Fibroblast of lung (primary cell): ENCODE results near the gene SLC28A1. TPM values are rescaled to one million over a fixed set of nuclear protein-coding genes. Genes with fewer than 3 reads are reported as not detected.

Source experiments
- DNase-seq, 2 donors: peaks; one replicate each; pipeline versions ENCODE4 v3.0.0 to v3.0.0-alpha.2; 2010; ENCODE audit warnings: low read depth in 2 of 2
- H2AFZ ChIP-seq: 2 replicates; pipeline ENCODE4 v1.5.1; 2012; ENCODE audit warnings: low read length, control low read depth, inconsistent platforms
- H3K27ac ChIP-seq: 2 replicates; pipeline ENCODE4 v1.5.1; 2011; ENCODE audit warnings: low read length, control low read depth; ENCODE audit not compliant: insufficient read depth
- H3K27me3 ChIP-seq: 2 replicates; pipeline ENCODE4 v1.5.1; 2011; ENCODE audit warnings: mild to moderate bottlenecking, low read length; ENCODE audit not compliant: control insufficient read depth, insufficient read depth
- H3K36me3 ChIP-seq: 2 replicates; pipeline ENCODE4 v1.5.1; 2011; ENCODE audit warnings: low read length; ENCODE audit not compliant: control insufficient read depth, insufficient read depth
- H3K4me1 ChIP-seq: 2 replicates; pipeline ENCODE4 v1.5.1; 2011; ENCODE audit warnings: low read length; ENCODE audit not compliant: control insufficient read depth, insufficient read depth; ENCODE audit errors: extremely low read depth
- H3K4me2 ChIP-seq: 2 replicates; pipeline ENCODE4 v1.5.1; 2011; ENCODE audit warnings: low read length, control low read depth; ENCODE audit not compliant: insufficient read depth; ENCODE audit errors: extremely low read depth
- H3K4me3 ChIP-seq, 4 experiments: fragments of 200-600 bp in 1 of 4; sonication (generic) in 1 of 4; replicated peaks in 1 of 4; 2 replicates each; pipeline ENCODE4 v1.5.1; 2011 to 2016; ENCODE audit warnings: low read length in 4 of 4, low read depth in 3 of 4, mild to moderate bottlenecking in 3 of 4, control low read depth in 2 of 4, inconsistent platforms in 1 of 4, mixed read lengths in 1 of 4; ENCODE audit not compliant: insufficient read depth in 1 of 4; ENCODE audit errors: control extremely low read depth in 1 of 4
- H3K79me2 ChIP-seq: 2 replicates; pipeline ENCODE4 v1.5.1; 2012; ENCODE audit warnings: mild to moderate bottlenecking, low read length, inconsistent platforms; ENCODE audit not compliant: control insufficient read depth, insufficient read depth
- H3K9ac ChIP-seq: 2 replicates; pipeline ENCODE4 v1.5.1; 2011; ENCODE audit warnings: mild to moderate bottlenecking, low read length, control low read depth; ENCODE audit not compliant: insufficient read depth
- H3K9me3 ChIP-seq: 2 replicates; pipeline ENCODE4 v1.5.1; 2012; ENCODE audit warnings: low read depth, low read length; ENCODE audit not compliant: control insufficient read depth, insufficient read depth
- H4K20me1 ChIP-seq: 2 replicates; pipeline ENCODE4 v1.5.1; 2011; ENCODE audit warnings: low read length; ENCODE audit not compliant: control insufficient read depth, insufficient read depth; ENCODE audit errors: extremely low read depth
- CTCF ChIP-seq, 2 donors: IDR thresholded peaks in 1 of 2; conservative IDR thresholded peaks in 1 of 2; 1 replicate in 1 of 2; 2 replicates in 1 of 2; pipeline ENCODE4 v1.5.1; 2011 to 2012; ENCODE audit warnings: low read length in 2 of 2, control low read depth in 1 of 2, inconsistent platforms in 1 of 2, low read depth in 1 of 2, mild to moderate bottlenecking in 1 of 2
- EZH2 ChIP-seq: IDR thresholded peaks from 2 replicates; pipeline ENCODE4 v1.5.1; 2012; ENCODE audit warnings: low read length, control low read depth, mild to moderate bottlenecking; ENCODE audit errors: missing control alignments
- polyA plus RNA-seq, 2 donors: library from polyadenylated mRNA; depleted of rRNA in 1 of 2; stranded (reverse) in 1 of 2; unstranded in 1 of 2; fragments of >200 nt; gene quantifications; 2 replicates each; pipeline ENCODE4 v1.2.1, GENCODE V29; 2011 to 2012; ENCODE audit warnings: missing spikeins in 1 of 2
- total RNA-seq: library from RNA; depleted of rRNA; stranded (reverse); fragments of >200 nt; gene quantifications from 2 replicates; pipeline ENCODE4 v1.2.1, GENCODE V29; 2014

Gene SLC28A1
- total and polyA plus RNA-seq, 2 donors (not counting 1 experiment from before 2014, with no cell fraction given): not detected

GRCh38 chr15:84893607-84894006 is 9.1 kb downstream of the SLC28A1 start:
- H3K27me3 ChIP-seq: peaks cover 13% of the 10 kb centered on the region
- H3K4me1 ChIP-seq: no peaks in the 10 kb centered on the region
- H3K4me3 ChIP-seq: no peak overlapping the region
- H3K4me2 ChIP-seq: no peak overlapping the region
- H4K20me1 ChIP-seq: no peaks in the 10 kb centered on the region
- H3K9me3 ChIP-seq: no peaks in the 10 kb centered on the region
- no peaks in the 10 kb centered on the region for H3K79me2 ChIP-seq
- H2AFZ ChIP-seq: no peak overlapping the region
- TF ChIP-seq EZH2 (no peak), CTCF (conservative IDR thresholded peaks at IDR 0.05 in 1 of 2, IDR thresholded peaks at IDR 0.05 in 1 of 2; ENCODE audit: low read depth in 1 of 2, low read length in 2 of 2) (no peak)
- no peak overlapping the region for H3K9ac ChIP-seq
- H3K27ac ChIP-seq: no peak overlapping the region
- no peaks in the 10 kb centered on the region for H3K36me3 ChIP-seq
- no peak for DNase-seq

GRCh38 chr15:84894736-84895425 is 10.4 kb downstream of the SLC28A1 start:
- Histone ChIP-seq H3K4me2 (no peak overlapping the region), H3K4me3 (no peak overlapping the region), H3K27me3 (peaks cover 16% of the 10 kb centered on the region), H2AFZ (no peak overlapping the region), H3K9me3 (no peaks in the 10 kb centered on the region), H4K20me1 (no peaks in the 10 kb centered on the region), H3K9ac (no peak overlapping the region), H3K4me1 (no peaks in the 10 kb centered on the region), H3K27ac (no peak overlapping the region), H3K36me3 (no peaks in the 10 kb centered on the region), H3K79me2 (no peaks in the 10 kb centered on the region)
- TF ChIP-seq CTCF (conservative IDR thresholded peaks at IDR 0.05 in 1 of 2, IDR thresholded peaks at IDR 0.05 in 1 of 2; ENCODE audit: low read depth in 1 of 2, low read length in 2 of 2) (no peak), EZH2 (no peak)
- DNase-seq: no peak

DNA sequence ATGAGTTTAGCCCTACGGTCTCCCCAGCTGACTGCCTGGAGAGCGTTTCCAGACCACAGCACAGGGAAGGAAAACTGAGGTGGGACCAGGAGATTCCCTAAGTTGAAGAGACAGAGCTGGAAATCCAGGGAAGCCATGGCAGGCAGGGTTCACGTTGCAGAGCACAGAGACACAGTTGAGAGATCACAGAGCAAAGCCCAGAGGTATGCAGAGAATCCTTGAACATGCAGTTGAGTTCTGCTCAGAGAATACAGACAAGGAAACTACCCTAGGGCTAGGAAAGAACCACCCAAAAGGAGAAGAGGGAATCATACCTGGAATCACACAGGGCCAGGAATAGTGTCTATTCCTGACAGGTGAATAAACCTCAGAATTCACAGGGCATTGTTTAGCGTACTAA is 14.3 kb downstream of the SLC28A1 start:
- Histone ChIP-seq H3K27ac (no peak overlapping the region), H4K20me1 (no peaks in the 10 kb centered on the region), H3K9ac (no peak overlapping the region), H3K4me2 (no peak overlapping the region), H3K4me3 (no peak overlapping the region), H3K36me3 (no peaks in the 10 kb centered on the region), H3K4me1 (no peaks in the 10 kb centered on the region), H3K27me3 (peaks cover 11% of the 10 kb centered on the region), H3K79me2 (no peaks in the 10 kb centered on the region), H3K9me3 (no peaks in the 10 kb centered on the region), H2AFZ (no peak overlapping the region)
- no peak for TF ChIP-seq CTCF (conservative IDR thresholded peaks at IDR 0.05 in 1 of 2, IDR thresholded peaks at IDR 0.05 in 1 of 2; ENCODE audit: low read depth in 1 of 2, low read length in 2 of 2)
- TF ChIP-seq EZH2: no peak
- no peak for DNase-seq
